NB4 (cell line): ENCODE data around the gene NTNG2.

Experiments
- DNase-seq: peaks from one replicate; pipeline ENCODE4 v3.0.0; 2010; ENCODE audit warnings: low read depth
- H3K4me3 ChIP-seq: one replicate; pipeline ENCODE4 v1.5.1; 2011; ENCODE audit warnings: mild to moderate bottlenecking, low read depth, low read length, moderate library complexity
- MYC ChIP-seq: IDR thresholded peaks from 2 replicates; pipeline ENCODE4 v1.6.1; 2011; ENCODE audit warnings: low read depth, low read length
- POLR2A ChIP-seq: IDR thresholded peaks from 2 replicates; pipeline ENCODE4 v1.6.1; 2011; ENCODE audit warnings: mild to moderate bottlenecking; ENCODE audit not compliant: insufficient read length; ENCODE audit errors: extremely low read depth
- TF ChIP-seq, protein P1 (sequence below): IDR thresholded peaks from one replicate; pipeline ENCODE4 v1.5.1; 2012; ENCODE audit warnings: low read depth, low read length
- TF ChIP-seq, protein P2 (sequence below): IDR thresholded peaks from 2 replicates; pipeline ENCODE4 v1.6.1; 2011; ENCODE audit warnings: low read depth, low read length

NTNG2 gene

DNA sequence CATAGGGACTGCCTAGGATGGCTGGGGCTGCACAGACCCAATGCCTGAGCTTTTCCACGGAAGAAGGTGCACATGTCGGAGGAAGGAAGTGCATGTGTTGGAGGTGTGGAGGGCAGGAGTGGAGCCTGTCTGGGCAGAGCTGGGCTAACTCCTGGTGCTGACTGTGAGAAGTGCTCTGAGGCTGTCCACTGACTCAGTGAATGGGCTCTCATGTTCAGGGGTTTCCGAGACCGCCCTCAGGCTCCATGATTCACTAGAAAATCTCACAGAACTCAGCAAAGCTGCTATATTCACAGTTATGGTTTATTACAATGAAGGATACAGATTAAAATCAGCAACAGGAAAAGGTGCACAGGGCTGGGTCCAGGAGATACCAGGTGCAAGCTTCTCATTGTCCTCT, 37.2 kb downstream of the NTNG2 start:
- DNase-seq: no peak
- TF ChIP-seq MYC (no peak), POLR2A (no peak)
- TF ChIP-seq, protein P1, sequence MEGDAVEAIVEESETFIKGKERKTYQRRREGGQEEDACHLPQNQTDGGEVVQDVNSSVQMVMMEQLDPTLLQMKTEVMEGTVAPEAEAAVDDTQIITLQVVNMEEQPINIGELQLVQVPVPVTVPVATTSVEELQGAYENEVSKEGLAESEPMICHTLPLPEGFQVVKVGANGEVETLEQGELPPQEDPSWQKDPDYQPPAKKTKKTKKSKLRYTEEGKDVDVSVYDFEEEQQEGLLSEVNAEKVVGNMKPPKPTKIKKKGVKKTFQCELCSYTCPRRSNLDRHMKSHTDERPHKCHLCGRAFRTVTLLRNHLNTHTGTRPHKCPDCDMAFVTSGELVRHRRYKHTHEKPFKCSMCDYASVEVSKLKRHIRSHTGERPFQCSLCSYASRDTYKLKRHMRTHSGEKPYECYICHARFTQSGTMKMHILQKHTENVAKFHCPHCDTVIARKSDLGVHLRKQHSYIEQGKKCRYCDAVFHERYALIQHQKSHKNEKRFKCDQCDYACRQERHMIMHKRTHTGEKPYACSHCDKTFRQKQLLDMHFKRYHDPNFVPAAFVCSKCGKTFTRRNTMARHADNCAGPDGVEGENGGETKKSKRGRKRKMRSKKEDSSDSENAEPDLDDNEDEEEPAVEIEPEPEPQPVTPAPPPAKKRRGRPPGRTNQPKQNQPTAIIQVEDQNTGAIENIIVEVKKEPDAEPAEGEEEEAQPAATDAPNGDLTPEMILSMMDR: no peak
- TF ChIP-seq, protein P2, sequence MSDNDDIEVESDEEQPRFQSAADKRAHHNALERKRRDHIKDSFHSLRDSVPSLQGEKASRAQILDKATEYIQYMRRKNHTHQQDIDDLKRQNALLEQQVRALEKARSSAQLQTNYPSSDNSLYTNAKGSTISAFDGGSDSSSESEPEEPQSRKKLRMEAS: no peak
- H3K4me3 ChIP-seq: no peak overlapping the region

DNA sequence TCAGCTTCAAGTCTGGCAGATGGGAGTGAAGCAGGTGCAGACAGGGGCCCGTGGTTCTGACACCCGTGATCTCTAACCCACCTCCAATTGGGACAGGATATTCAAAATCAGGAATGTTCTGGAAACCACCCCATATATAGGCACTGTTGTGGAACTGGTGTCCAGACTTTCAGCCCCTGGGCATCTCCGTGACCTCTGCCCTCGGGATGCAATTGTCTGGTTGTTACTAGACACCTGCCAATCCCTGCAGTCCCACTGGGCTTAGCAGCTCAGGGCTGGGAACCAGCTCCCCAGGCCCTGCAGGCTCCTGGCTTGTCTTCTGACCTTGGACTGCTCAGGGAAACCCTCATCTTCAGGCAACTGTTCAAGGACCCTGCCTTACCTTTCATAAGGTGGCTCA, 38.8 kb downstream of the NTNG2 start:
- DNase-seq: no peak
- TF ChIP-seq POLR2A: no peak
- no peak for TF ChIP-seq MYC
- TF ChIP-seq, protein P1: no peak
- TF ChIP-seq, protein P2: no peak
- H3K4me3 ChIP-seq: no peak overlapping the region

DNA sequence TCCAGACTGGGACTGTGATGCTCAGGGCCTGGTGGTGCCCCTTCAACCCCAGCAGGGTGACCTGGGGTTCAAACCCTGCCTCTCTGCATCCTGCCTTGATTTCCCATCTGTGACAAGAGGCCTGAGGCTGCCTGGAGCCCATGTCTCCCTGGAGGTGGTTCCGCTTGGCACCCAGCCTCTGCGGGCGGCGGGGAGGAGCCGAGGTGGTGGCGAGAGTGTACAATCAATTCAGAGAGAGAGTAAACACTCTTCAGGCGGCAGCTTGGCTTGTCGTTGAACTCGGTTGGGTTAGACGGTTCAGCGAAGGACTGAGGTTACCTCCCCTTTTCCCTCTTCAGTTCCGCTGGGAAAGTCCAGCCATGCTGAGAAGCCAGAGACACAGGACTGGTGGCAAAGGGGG, 39.3 kb downstream of the NTNG2 start:
- TF ChIP-seq, protein P2: no peak
- no peak for DNase-seq
- no peak overlapping the region for H3K4me3 ChIP-seq

DNA sequence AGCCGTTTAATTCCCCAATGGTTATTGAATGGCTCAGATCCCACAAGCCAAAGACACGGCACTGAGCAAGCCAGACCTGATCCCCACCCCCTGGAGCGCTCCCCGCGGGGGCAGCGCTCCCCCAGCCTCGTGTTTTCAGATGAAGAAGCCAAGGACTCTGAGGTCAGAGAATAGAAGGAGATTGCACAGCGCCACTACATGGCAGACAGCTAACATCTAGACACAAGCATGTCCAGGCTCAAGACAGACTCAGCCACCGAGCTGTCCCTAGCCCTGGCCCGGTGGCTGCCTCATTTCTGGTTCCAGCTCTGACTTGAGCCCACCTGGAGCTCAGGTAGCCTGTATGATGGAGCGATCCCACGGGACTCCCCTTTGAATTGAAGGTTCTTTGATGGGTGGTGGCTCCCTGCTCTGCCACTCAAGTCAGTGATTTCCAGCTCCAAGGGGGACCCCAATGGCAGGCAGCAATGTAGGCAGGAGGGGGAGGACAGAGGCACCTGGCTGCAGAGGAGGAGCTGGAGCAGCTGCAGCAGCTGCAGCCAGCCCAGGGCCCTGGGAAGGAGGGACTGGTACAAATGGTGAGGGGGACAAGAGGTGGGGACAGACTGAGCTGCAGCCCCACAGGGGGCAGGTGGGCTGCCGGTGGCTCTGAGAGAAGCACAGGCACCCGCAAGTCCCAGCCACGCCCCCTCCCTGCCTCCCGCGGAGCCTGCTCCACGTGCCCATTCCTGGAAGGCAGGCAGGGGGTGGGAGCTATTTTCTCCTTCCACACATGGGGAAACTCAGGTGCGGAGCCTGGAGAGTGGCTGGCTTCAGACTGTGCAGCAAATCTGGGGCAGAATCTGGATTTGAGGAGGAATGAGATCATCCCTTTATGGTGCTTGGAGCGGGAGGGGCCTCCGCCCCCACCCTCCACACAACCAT, 40.2 kb downstream of the NTNG2 start:
- TF ChIP-seq POLR2A (no peak), MYC (no peak)
- TF ChIP-seq, protein P1: no peak
- TF ChIP-seq, protein P2: no peak
- no peak overlapping the region for H3K4me3 ChIP-seq
- no peak for DNase-seq

DNA sequence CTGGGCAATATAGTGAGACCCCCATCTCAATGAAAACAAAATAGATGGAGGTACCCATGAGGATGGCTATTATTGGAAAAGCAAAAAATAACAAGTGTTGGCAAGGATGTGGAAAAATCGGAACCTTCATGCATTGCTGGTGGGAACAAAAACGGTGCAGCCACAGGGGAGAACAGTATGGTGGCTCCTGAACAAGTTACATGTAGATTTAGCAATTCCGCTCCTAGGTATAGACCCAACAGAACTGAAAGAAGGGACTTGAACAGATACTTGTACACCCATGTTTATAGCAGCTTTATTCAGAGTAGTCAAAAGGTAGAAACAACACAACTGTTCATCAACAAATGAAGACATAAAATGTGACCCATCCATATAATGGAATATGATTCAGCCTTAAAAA, 43.0 kb downstream of the NTNG2 start:
- DNase-seq: no peak
- TF ChIP-seq, protein P2: no peak
- TF ChIP-seq MYC (no peak), POLR2A (no peak)
- TF ChIP-seq, protein P1: no peak
- no peak overlapping the region for H3K4me3 ChIP-seq

DNA sequence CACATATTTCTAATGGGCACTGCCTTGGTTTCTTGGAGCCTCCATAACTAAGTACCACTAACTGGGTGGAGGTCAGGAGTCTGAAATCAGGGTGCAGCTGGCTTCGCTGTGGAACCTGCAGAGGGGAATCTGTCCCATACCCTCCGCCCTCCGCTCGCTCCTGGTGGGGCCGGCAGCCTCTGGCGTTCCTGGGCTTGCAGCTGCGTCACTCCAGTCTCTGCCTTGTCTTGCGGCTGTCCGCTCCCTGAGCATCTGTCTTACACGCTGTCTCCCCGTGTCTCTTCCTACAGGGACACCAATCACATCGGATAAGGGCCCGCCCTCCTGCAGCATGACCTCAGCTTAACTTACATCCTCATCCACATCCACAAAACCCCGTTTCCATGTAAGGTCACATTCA, 45.4 kb downstream of the NTNG2 start:
- H3K4me3 ChIP-seq: no peak overlapping the region
- no peak for DNase-seq
- TF ChIP-seq, protein P2: no peak
- TF ChIP-seq, protein P1: no peak
- TF ChIP-seq POLR2A: no peak
- TF ChIP-seq MYC: no peak
